Neuronal stem cell (in vitro differentiated cells): ENCODE measurements around the gene ATP2C2.
A peak's percentile ranks its signal among the peaks of the same experiment; 100 is the strongest.

Experiments used
- DNase-seq: peaks from one replicate; pipeline ENCODE4 v3.0.0-alpha.2; 2013; ENCODE audit warnings: low spot score
- H2AFZ ChIP-seq: one replicate; pipeline ENCODE4 v1.6.1; 2013; ENCODE audit warnings: mild to moderate bottlenecking, low read length, inconsistent platforms
- H2AK5ac ChIP-seq: 2 replicates; pipeline ENCODE4 v1.6.1; 2013; ENCODE audit warnings: low read depth, mild to moderate bottlenecking, inconsistent platforms, low read length, moderate library complexity, mixed read lengths
- H2BK120ac ChIP-seq: 2 replicates; pipeline ENCODE4 v1.6.1; 2013; ENCODE audit warnings: low read depth, mild to moderate bottlenecking, inconsistent platforms, low read length, moderate library complexity, mixed read lengths
- H2BK12ac ChIP-seq: one replicate; pipeline ENCODE4 v1.6.1; 2013; ENCODE audit warnings: low read length, inconsistent platforms
- H2BK15ac ChIP-seq: 2 replicates; pipeline ENCODE4 v1.6.1; 2013; ENCODE audit warnings: mild to moderate bottlenecking, low read length, inconsistent platforms, mixed read lengths
- H2BK5ac ChIP-seq: one replicate; pipeline ENCODE4 v1.6.1; 2013; ENCODE audit warnings: inconsistent platforms, mild to moderate bottlenecking, low read length, moderate library complexity
- H3K14ac ChIP-seq: one replicate; pipeline ENCODE4 v1.6.1; 2013; ENCODE audit warnings: low read length, inconsistent platforms
- H3K18ac ChIP-seq: 2 replicates; pipeline ENCODE4 v1.6.1; 2013; ENCODE audit warnings: low read length, inconsistent platforms
- H3K23ac ChIP-seq: 2 replicates; pipeline ENCODE4 v1.6.1; 2013; ENCODE audit warnings: low read depth, mild to moderate bottlenecking, mixed read lengths, low read length, inconsistent platforms; ENCODE audit not compliant: poor library complexity
- H3K27ac ChIP-seq: replicated peaks from 3 replicates; pipeline ENCODE4 v1.5.1; 2013; ENCODE audit warnings: low read length, inconsistent platforms
- H3K27me3 ChIP-seq, 3 experiments: 2 replicates each; pipeline ENCODE4 v1.6.1; 2013; ENCODE audit warnings: low read length in 3 of 3, mild to moderate bottlenecking in 2 of 3, inconsistent platforms in 1 of 3, low read depth in 1 of 3, mixed read lengths in 1 of 3, moderate library complexity in 1 of 3; ENCODE audit not compliant: control insufficient read depth in 3 of 3, insufficient read depth in 3 of 3
- H3K36me3 ChIP-seq, 2 donors: replicated peaks in 1 of 2; 2 replicates each; pipeline ENCODE4 v1.6.1; 2013; ENCODE audit warnings: low read length in 2 of 2; ENCODE audit not compliant: control insufficient read depth in 2 of 2, insufficient read depth in 2 of 2
- H3K4ac ChIP-seq: 2 replicates; pipeline ENCODE4 v1.6.1; 2013; ENCODE audit warnings: inconsistent platforms, mild to moderate bottlenecking, low read length, moderate library complexity
- H3K4me1 ChIP-seq, 2 donors: 1 replicate in 1 of 2; 2 replicates in 1 of 2; pipeline ENCODE4 v1.6.1; 2013; ENCODE audit warnings: low read length in 2 of 2, low read depth in 1 of 2; ENCODE audit not compliant: control insufficient read depth in 2 of 2, insufficient read depth in 1 of 2
- H3K4me2 ChIP-seq: one replicate; pipeline ENCODE4 v1.6.1; 2013; ENCODE audit warnings: mild to moderate bottlenecking, low read length, inconsistent platforms; ENCODE audit not compliant: insufficient read depth, poor library complexity, severe bottlenecking
- H3K4me3 ChIP-seq, 2 donors: 2 replicates each; pipeline ENCODE4 v1.5.1; 2013; ENCODE audit warnings: low read length in 2 of 2, mild to moderate bottlenecking in 2 of 2, inconsistent platforms in 1 of 2, moderate library complexity in 1 of 2
- H3K79me1 ChIP-seq: one replicate; pipeline ENCODE4 v1.6.1; 2013; ENCODE audit warnings: low read depth, mild to moderate bottlenecking, inconsistent platforms, low read length, moderate library complexity
- H3K9ac ChIP-seq: one replicate; pipeline ENCODE4 v1.6.1; 2013; ENCODE audit warnings: mild to moderate bottlenecking, low read depth, low read length, inconsistent platforms; ENCODE audit not compliant: poor library complexity
- H3K9me3 ChIP-seq, 2 donors: replicated peaks in 1 of 2; 2 replicates each; pipeline versions ENCODE3 to v1.6.1; 2013; ENCODE audit warnings: low read length in 2 of 2, mild to moderate bottlenecking in 2 of 2, inconsistent platforms in 1 of 2, low read depth in 1 of 2, mixed read lengths in 1 of 2, moderate library complexity in 1 of 2; ENCODE audit not compliant: control insufficient read depth in 2 of 2, insufficient read depth in 1 of 2
- H4K8ac ChIP-seq: one replicate; pipeline ENCODE4 v1.6.1; 2013; ENCODE audit warnings: low read depth, mild to moderate bottlenecking, inconsistent platforms, low read length, moderate library complexity
- H4K91ac ChIP-seq: one replicate; pipeline ENCODE4 v1.6.1; 2013; ENCODE audit warnings: low read length, low read depth, mild to moderate bottlenecking, inconsistent platforms; ENCODE audit not compliant: poor library complexity
- WGBS, 2 donors: extraction: QIAGEN DNeasy Blood & Tissue Kit; methylation state at CpG; one replicate each; pipeline ENCODE4 v1.1.7; 2013; ENCODE audit warnings: missing lambda C conversion rate in 2 of 2, mixed read lengths in 1 of 2; ENCODE audit not compliant: insufficient read length in 2 of 2, insufficient replicate concordance in 1 of 2; ENCODE audit errors: extremely low coverage in 2 of 2; 5-methylcytosine and 5-hydroxymethylcytosine counted together

Gene ATP2C2

DNA sequence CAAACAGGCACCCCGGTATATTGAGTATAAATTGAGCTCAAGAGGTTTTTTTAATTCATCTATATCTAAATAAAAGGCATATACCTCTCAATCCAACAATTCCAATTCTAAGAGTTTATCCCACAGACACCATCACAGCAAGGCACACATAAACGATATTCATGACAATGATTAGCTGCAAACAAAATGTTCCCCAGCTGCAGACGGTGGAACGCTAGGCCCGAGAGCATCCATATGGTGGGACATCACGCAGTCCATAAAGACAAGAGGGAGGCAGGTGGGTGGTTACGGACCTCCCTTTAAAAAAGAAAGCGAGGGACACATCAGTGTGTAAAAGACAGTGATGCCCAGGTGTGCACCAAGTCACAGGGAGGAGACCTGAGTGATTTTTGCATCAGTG lies 108.1 kb downstream of the ATP2C2 start:
- Histone ChIP-seq H3K27me3 (no peaks in the 10 kb centered on the region), H2AK5ac (no peak overlapping the region), H3K9me3 (peaks cover 1 to 26% of the 10 kb centered on the region in 2 donors), H3K4me3 (no peak overlapping the region), H3K18ac (no peak overlapping the region), H3K23ac (no peak overlapping the region), H4K8ac (no peak overlapping the region), H3K4me2 (no peak overlapping the region), H3K14ac (no peak overlapping the region), H3K27ac (no peak overlapping the region), H3K4me1 (peaks cover 0 to 6% of the 10 kb centered on the region in 2 donors), H3K36me3 (peaks cover 6 to 29% of the 10 kb centered on the region in 2 donors), H2BK12ac (no peak overlapping the region), H3K4ac (no peak overlapping the region), H2BK5ac (no peak overlapping the region), H3K79me1 (no peaks in the 10 kb centered on the region), H2BK15ac (no peak overlapping the region), H3K9ac (no peak overlapping the region), H2BK120ac (no peak overlapping the region), H4K91ac (no peak overlapping the region), H2AFZ (no peak overlapping the region)
- WGBS, 2 donors: no CpG with 5 or more reads among the region's 8 CpGs
- no peak for DNase-seq

GRCh38 chr16:84477661-84478060 lies 109.3 kb downstream of the ATP2C2 start:
- H2BK5ac ChIP-seq: no peak overlapping the region
- H2AK5ac ChIP-seq: no peak overlapping the region
- no peak for DNase-seq
- no peak overlapping the region for H2BK12ac ChIP-seq
- no peak overlapping the region for H3K4me3 ChIP-seq
- no peaks in the 10 kb centered on the region for H3K79me1 ChIP-seq
- H3K14ac ChIP-seq: no peak overlapping the region
- H2BK120ac ChIP-seq: no peak overlapping the region
- no CpG with 5 or more reads among the region's 7 CpGs for WGBS, 2 donors
- no peak overlapping the region for H4K91ac ChIP-seq
- H3K18ac ChIP-seq: no peak overlapping the region
- no peak overlapping the region for H2AFZ ChIP-seq
- H3K4me2 ChIP-seq: no peak overlapping the region
- no peak overlapping the region for H4K8ac ChIP-seq
- peaks cover 6 to 36% of the 10 kb centered on the region in 2 donors for H3K36me3 ChIP-seq
- no peak overlapping the region for H2BK15ac ChIP-seq
- H3K9me3 ChIP-seq: peaks cover 0 to 18% of the 10 kb centered on the region in 2 donors
- H3K27ac ChIP-seq: no peak overlapping the region
- no peak overlapping the region for H3K4ac ChIP-seq
- H3K27me3 ChIP-seq: no peaks in the 10 kb centered on the region
- no peak overlapping the region for H3K9ac ChIP-seq
- H3K4me1 ChIP-seq: peaks cover 0 to 6% of the 10 kb centered on the region in 2 donors
- no peak overlapping the region for H3K23ac ChIP-seq

DNA sequence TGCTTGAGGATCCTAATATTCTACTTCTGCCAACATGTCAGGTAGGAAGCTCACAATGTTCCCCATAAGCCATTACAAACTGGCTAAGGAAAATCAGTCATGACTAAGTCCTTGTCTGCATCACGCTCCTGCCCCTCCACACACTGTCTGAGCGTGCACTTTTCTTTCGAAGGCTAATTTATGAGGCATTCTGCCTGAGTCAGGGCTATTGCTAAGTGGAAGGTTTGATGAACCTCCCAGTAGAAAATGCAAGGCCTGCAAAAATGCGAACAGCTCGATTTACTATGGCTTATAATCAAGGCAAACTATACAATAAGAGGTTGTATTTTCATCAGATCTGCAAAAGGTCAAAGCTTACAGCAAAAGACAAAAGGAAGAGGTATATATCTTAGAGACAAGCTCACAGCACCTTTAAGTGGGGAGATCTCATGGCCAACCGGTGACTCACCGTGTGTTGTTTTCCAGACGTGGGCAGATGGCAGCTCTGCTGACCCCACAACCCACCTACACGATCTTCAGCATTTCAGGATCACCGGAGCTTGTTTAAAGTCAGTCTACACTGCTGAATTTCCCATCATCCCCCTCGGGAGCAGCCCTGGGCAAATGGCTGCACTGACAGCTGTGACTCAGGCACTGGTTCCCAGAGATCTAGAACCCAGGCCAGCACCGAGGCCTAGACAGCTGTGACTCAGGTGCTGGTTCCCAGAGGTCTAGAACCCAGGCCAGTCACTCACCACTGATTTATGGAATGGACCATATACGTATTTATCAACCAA lies 110.0 kb downstream of the ATP2C2 start:
- no peak overlapping the region for H2BK12ac ChIP-seq
- H3K27me3 ChIP-seq: no peaks in the 10 kb centered on the region
- H4K8ac ChIP-seq: no peak overlapping the region
- no peak overlapping the region for H2AFZ ChIP-seq
- peaks cover 6 to 43% of the 10 kb centered on the region in 2 donors for H3K36me3 ChIP-seq
- no peak overlapping the region for H3K4me2 ChIP-seq
- H3K18ac ChIP-seq: no peak overlapping the region
- WGBS, 2 donors: no CpG with 5 or more reads among the region's 13 CpGs
- H3K4me3 ChIP-seq: no peak overlapping the region
- H3K23ac ChIP-seq: no peak overlapping the region
- H3K9ac ChIP-seq: no peak overlapping the region
- no peak overlapping the region for H2BK120ac ChIP-seq
- no peak overlapping the region for H2AK5ac ChIP-seq
- no peak overlapping the region for H4K91ac ChIP-seq
- no peaks in the 10 kb centered on the region for H3K79me1 ChIP-seq
- no peak overlapping the region for H3K14ac ChIP-seq
- H3K9me3 ChIP-seq: peaks cover 0 to 14% of the 10 kb centered on the region in 2 donors
- no peak overlapping the region for H2BK5ac ChIP-seq
- no peak overlapping the region for H2BK15ac ChIP-seq
- no peak for DNase-seq
- no peak overlapping the region for H3K4ac ChIP-seq
- H3K4me1 ChIP-seq: peaks cover 0 to 6% of the 10 kb centered on the region in 2 donors
- no peak overlapping the region for H3K27ac ChIP-seq

DNA sequence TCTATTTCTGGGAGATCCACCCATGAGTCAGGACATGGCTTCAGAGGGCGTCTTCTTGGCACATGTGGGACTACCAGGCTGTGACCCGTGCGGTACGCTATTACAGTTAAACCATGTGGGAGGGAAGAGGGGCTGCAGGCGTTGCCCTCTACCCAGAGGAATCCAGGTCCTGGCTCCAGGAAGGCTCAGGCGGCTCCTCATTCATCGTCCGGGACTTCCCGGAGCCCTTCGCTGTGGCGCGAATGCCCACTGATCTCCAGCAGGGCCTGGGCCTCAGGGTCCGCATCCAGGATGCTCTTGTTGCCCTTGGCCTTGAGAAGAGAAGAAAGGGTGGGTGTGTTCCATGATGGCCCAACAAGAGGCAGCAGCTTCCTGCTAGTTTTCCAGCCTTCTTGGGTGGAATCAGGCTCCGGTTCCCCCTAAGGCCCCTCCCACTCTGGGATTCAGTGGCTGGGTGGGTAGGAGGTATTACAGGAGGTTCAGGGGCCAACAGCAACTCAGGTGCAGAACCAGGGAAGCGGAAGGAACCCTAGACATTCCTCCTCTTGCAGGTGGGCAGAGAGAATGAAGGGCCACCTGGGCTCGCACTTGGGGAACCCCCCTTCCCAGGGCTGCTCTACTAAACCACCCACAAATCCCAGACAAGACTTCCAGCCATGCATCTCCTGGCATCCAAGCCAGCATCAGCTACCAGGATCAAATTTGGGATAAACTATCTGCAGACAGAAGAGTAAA lies 111.5 kb downstream of the ATP2C2 start:
- Histone ChIP-seq H3K9me3 (peaks cover 0 to 7% of the 10 kb centered on the region in 2 donors), H2BK120ac (no peak overlapping the region), H2AK5ac (no peak overlapping the region), H3K27me3 (no peaks in the 10 kb centered on the region), H3K4ac (no peak overlapping the region), H3K4me3 (no peak overlapping the region), H2BK5ac (peak overlapping the region; percentile 56), H2BK12ac (no peak overlapping the region), H3K18ac (peak overlapping the region; percentile 17), H2BK15ac (no peak overlapping the region), H2AFZ (no peak overlapping the region), H4K91ac (no peak overlapping the region), H4K8ac (no peak overlapping the region), H3K27ac (no peak overlapping the region), H3K23ac (no peak overlapping the region), H3K14ac (no peak overlapping the region), H3K9ac (no peak overlapping the region), H3K79me1 (no peaks in the 10 kb centered on the region), H3K36me3 (peaks cover 8 to 48% of the 10 kb centered on the region in 2 donors), H3K4me2 (no peak overlapping the region), H3K4me1 (peaks cover 0 to 6% of the 10 kb centered on the region in 2 donors)
- WGBS, 2 donors: no CpG with 5 or more reads among the region's 16 CpGs
- DNase-seq: no peak
